Measurements from ENCODE around the gene CWC22. TPM values are rescaled to one million over a fixed set of nuclear protein-coding genes. Genes with fewer than 3 reads are reported as not detected.

The CWC22 gene
- polyA plus RNA-seq, 1 of the 3 experiments (the other 2 are of a cell fraction), result 2.7 TPM

GRCh38 chr2:179917272-179917671 is 89.8 kb downstream of the CWC22 start:
- H3K9me2 ChIP-seq, result no peaks in the 10 kb centered on the region
- POLR2A ChIA-PET, result no interaction called here
- H3F3A ChIP-seq (replicated peaks; ENCODE audit: insufficient read depth), result no peaks in the 10 kb centered on the region
- no peak overlapping the region for H3K4me2 ChIP-seq
- H4K20me1 ChIP-seq (ENCODE audit: insufficient read depth), result no peaks in the 10 kb centered on the region
- H3K4me3 ChIP-seq (ENCODE audit: low read depth in 2 of 2, low read length in 1 of 2), result no peak overlapping the region
- H3K79me2 ChIP-seq (ENCODE audit: insufficient read depth), result no peaks in the 10 kb centered on the region
- no peaks in the 10 kb centered on the region for H3K9me3 ChIP-seq
- H3K27ac ChIP-seq (ENCODE audit: low read depth in 2 of 2, low read length in 1 of 2), result no peak overlapping the region
- no peak overlapping the region for H2AFZ ChIP-seq (ENCODE audit: low read depth)
- no peaks in the 10 kb centered on the region for H3K27me3 ChIP-seq (ENCODE audit: insufficient read depth)
- no peak for DNase-seq
- H3K9ac ChIP-seq, result no peak overlapping the region
- H3K4me1 ChIP-seq (ENCODE audit: control insufficient read depth in 1 of 2, insufficient read depth in 2 of 2, low read depth in 1 of 2, low read length in 1 of 2), result no peaks in the 10 kb centered on the region
- TF ChIP-seq FOXM1 (IDR thresholded peaks at IDR 0.05; ENCODE audit: low read depth) (no peak), TEAD4 (IDR thresholded peaks at IDR 0.05; ENCODE audit: borderline replicate concordance, insufficient read depth) (no peak), NFIC (IDR thresholded peaks at IDR 0.05; ENCODE audit: borderline replicate concordance) (no peak), GABPA (IDR thresholded peaks at IDR 0.05; ENCODE audit: low read depth) (no peak), YY1 (IDR thresholded peaks at IDR 0.05; ENCODE audit: low read depth) (no peak), RXRA (IDR thresholded peaks at IDR 0.05; ENCODE audit: borderline replicate concordance, low read depth) (no peak), TCF12 (IDR thresholded peaks at IDR 0.05) (no peak), USF1 (IDR thresholded peaks at IDR 0.05; ENCODE audit: borderline replicate concordance, low read depth) (no peak), NRF1 (IDR thresholded peaks at IDR 0.05; ENCODE audit: low read depth, low read length) (no peak), RFX5 (IDR thresholded peaks at IDR 0.05; ENCODE audit: low read length) (no peak), CTCF (IDR thresholded peaks at IDR 0.05) (no peak), USF2 (IDR thresholded peaks at IDR 0.05; ENCODE audit: borderline replicate concordance, low read depth, low read length) (no peak), ELF1 (IDR thresholded peaks at IDR 0.05) (no peak), SIN3A (IDR thresholded peaks at IDR 0.05; ENCODE audit: borderline replicate concordance, low read depth, low read length) (no peak), SMC3 (IDR thresholded peaks at IDR 0.05; ENCODE audit: low read depth, low read length) (no peak), TAF1 (IDR thresholded peaks at IDR 0.05; ENCODE audit: borderline replicate concordance, low read depth, low read length) (no peak), MAX (IDR thresholded peaks at IDR 0.05; ENCODE audit: low read depth) (no peak)
- no peaks in the 10 kb centered on the region for H3K36me3 ChIP-seq (replicated peaks in 1 of 2; ENCODE audit: control insufficient read depth in 1 of 2, insufficient read depth in 2 of 2, low read length in 1 of 2)
- CTCF ChIA-PET, result no interaction called here
